Measurements from ENCODE around the gene CHD6.

Gene CHD6

DNA sequence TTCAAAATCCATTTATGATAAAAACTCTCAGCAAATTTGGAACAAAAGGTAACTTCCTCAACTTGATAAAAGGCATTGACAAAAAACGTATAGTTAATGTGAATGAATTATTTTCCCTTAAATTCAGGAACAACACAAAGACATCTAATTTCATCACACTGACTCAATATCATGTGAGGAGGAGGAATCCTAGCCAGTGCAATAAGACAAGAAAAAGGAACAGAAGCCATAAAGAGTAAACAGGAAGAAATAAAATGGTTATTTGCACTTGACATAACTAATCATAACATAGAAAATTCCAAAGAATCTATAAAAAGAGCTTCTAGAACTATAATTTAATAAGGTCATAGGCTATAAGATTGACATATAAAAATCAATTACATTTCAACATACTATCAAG, 31.4 kb downstream of the CHD6 start:
- no peak for DNase-seq

DNA sequence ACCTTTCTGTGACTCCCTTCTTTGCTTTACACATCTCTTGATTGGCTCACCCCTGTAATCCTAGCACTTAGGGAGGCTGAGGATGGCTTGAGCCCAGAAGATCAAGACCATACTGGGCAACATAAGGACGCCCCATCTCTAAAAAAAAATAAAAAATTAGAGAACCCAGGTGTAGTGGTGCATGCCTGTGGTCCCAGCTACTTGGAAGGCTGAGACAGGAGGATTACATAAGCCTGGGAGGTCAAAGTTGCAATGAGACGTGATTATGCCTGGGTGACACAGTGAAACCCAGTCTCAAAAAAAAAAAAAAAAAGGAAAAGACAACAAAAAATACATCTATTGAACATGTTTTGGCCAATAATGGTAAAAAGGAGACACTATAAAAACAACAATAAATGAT, 37.8 kb downstream of the CHD6 start:
- no peak for DNase-seq

DNA sequence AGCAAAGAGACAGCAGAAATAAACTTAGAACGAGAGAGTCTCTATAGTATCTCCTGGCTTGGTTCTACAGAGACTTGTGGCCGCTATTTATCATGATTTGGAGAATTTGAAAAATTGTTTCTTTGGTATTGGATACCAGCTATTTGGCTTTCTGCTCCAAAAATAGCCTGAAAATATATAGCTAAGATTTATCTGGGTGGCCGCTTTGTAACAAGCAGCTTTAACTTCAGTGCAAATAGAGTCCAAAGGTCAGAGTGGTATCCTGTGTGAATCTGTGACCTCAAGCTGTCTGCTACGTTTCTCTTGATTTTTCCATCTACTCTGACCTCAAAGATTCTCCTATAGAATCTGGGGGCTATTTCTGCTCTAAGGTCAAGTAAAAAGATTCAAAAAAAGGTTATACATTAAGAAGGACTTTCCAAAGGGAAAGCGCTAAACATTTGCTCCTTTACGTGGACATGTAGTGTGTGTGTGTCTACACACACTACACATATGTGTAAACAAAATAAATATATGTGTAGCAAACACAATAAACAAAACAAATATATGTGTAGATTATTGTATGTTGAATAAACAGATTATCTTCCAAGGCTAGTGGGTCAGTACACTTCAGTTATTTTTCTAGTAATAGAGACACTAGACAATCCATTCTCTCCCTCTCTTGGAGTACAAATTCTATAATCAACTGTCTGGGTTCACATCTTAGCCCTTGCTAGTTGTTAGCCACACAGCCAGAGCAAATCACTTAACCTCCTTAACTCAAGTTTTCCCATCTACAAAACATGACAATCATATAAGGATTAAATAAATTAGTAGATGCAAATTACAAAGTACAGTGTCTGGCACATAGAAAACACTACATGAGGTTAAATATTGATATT, 40.8 kb downstream of the CHD6 start:
- no peak for DNase-seq

DNA sequence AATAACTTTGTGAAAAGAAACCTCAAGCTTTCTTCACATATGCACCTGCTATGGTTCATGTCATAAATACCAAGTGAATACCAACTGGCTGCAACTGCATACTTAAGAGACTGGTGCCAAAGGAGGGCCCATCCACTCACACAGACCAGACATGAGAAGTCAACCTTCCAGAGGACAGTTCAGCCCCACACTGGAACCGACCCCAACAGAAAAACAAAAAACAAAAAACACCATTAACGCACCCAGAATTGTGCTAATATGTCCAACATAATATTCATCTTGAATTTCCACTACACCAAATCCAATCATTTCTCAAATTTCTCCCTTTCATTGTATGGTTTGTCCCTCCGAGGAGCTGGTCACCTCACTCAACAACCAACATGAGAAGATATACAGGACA, 42.8 kb downstream of the CHD6 start:
- DNase-seq, result no peak

DNA sequence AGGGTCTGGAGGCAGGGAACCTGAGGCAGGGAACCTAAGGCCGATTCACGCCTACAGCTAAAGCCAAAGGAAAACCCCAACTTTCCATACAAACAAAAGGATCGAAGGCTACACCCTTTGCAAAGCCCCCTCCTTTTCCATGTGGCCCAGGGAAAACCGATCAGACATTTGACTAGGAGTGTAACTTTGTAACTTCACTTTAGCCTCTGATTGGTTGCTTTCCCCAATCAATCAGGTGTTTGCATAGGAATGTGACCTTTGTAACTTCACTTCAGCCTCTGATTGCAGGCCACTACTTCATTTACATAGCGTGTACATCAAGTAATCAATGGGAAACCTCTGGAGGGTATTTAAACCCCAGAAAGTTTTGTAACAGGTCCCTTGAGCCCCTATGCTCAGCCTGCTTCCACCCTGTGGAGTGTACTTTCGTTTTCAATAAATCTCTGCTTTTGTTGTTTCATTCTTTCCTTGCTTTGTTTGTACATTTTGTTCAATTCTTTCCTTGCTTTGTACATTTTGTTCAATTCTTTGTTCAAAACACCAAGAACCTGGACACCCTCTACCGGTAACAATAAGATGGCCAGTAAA, 43.3 kb downstream of the CHD6 start:
- DNase-seq, result no peak

DNA sequence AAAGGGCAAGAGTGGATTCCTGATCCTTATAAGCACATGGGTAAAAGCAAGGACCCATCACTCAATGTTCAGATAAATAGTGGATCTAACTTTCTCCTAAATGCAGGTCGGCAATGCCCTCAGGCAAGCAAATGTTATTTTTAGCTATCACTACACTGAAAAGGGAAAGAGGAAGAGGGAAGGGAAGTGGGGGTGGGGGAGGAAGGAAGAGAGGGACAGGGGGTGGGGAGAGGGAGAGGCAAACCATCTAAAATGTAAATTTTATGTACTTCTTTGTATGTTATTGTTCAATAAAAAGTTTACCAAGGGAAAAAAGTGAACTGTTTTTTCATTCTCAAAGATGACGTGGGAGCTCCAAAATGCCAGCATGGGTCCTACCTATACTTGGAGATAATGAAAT, 44.2 kb downstream of the CHD6 start:
- DNase-seq, result no peak

DNA sequence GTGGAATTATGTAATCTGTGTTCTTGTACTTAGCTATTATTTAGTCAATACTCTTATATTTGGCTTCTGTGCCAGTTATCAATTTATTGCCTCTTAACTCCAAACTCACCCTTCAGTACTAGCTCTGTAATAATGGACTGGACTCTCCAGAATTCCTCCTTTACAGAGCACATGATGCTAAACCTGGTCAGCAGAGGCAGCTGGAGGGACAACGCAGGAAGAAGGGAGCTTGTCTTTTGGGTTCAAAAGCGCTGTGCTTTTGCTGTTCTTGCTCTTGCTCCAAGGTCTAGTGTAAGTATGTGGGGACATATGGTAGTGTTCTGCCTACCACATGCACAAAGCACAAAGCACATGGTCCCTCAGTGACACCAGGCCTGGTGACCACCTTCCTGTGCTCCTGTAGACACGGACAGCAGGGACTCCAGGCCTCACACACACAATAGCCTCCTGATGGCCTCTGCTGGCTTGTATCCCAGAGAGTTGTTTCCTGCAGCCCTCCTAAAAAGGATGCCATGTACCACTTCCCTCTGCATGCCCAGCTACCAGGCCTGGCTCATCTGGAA, 46.1 kb downstream of the CHD6 start:
- DNase-seq, result no peak

DNA sequence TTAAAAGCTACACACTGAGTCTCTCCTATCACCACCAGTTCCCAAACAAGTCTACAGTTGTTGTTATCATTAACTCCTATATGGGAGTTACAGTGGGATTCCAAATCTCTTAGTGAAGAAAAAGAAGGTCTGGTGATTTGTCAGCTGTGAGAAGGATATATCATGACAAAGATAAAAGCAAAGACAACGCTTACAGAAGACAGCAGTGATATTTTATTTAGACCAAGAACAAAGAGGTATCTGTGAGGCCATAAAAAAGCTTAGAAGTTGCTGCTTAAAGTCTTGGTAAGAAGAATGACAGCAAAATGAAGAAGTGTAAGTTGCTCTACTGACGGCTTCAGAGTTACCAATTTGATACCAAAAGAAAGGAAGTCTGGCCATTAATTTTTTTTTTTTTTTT, 47.2 kb downstream of the CHD6 start:
- no peak for DNase-seq

DNA sequence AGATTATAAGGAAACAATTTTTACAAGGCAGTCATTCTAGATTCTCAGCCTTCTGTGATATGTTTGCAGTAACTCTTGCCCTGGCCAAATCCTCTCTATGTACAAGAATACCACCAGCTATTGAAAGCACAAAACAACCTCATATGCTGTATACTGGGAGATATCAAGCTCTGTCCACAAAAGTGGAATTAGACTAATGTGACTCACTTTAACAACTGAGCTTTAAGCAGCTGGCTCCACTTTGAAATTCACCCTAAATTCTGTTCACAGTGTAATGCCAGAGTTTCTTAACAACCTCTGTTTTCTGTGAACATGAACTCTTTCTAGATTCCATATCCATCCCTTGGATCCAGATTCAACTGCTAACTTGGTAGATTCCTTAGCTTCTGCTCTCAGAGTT, 47.6 kb downstream of the CHD6 start:
- no peak for DNase-seq

DNA sequence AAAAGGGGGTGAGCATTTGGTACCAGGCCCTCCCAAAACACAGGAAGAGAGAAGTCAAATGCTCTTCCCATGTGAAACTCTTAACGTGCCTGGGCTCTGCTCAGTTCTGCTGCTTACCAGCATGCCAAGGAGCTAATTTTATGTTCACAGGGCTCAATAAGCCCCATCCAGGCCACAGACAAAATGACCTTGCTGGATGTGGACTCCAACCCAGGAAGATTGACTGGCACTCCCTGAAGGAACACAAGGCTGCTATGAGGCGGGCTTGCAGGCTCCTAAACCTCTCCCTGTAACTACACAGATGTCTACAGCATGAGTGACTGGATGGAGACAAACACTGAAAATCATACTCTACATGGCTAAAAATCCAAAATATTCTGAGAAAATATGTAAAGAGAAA, 50.6 kb downstream of the CHD6 start:
- DNase-seq, result no peak

DNA sequence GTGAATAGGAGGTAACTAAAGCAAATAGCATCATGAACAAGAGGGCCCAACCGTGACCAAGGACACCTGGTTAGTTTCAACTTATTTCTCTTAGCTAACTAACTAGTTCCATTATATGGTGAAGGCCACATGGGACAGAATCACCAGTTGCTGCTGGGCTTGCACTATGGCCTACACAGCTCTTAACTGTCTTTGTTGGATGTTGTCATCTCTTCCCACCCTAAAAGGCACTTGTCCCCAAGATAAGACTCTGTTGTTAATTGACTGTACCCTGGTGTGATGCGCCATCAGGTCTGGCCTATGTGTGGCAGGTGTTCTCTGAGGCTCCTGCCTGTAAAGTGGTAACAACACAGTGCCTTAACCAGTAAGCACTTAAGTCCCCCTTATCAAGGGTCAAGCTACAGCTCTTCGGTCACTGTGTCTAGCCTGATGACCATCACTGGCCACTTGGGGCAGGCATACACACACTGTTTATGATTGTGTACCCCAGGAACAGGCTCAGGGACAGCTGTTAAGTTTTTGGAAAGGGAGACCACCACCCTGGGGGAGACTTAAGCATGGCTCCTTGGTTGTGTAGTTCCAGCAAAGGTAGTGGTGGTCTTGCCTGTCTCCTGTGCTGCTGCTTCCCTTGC, 51.2 kb downstream of the CHD6 start:
- no peak for DNase-seq

DNA sequence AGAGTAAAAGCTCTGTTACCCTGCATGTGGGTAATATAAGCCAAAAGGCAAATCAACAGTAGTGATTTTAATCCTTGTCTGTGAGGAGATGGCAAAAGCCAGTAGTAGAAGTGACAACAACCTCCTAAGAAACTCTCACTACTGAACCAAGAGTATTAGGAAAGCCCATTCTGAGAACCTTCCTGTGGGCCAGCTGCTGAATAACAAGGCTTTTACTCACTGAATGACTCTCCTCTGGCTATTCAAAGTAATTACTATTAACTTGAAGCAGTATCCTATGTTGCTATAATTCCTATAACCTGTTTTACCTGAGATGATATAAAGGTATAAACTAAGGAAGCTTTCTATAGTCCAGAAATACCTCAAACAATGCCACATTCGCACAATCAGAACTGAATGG, 55.1 kb downstream of the CHD6 start:
- DNase-seq, result no peak

DNA sequence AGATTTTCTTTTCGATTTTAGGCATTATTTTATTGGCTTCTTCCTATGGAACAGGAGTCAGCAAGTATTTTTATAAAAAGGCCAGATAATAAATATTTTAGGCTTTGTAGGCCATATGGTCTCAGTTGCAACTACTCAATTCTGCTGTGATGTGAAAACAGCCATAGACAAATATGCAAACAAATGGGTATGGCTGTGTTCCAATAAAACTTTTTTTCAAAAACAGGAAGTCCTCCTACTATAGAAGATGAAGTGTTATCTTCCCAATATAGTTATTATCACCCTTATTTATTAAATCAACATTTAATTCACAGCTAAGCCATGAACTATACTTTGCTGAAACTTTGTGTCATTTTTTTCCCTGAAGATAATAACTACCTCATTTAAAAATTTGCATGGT, 57.2 kb downstream of the CHD6 start:
- no peak for DNase-seq

DNA sequence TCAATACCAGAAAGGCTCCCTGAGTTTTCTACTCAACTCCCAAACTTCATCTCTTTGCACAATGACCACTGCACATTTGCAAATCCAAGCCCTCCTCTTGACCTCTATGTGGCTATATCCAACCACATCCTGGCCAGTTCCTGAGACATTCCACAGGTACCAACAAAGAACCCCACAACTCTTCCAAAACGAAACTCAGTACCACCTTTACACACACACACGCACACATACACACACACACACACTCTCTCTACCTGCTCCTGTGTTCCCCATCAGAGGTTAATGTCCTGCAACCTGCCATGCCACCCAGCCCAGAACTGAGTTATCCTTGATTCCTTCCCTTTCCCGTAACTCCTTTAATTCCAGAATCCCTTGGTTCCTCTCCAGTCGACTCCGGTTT, 58.5 kb downstream of the CHD6 start:
- no peak for DNase-seq

DNA sequence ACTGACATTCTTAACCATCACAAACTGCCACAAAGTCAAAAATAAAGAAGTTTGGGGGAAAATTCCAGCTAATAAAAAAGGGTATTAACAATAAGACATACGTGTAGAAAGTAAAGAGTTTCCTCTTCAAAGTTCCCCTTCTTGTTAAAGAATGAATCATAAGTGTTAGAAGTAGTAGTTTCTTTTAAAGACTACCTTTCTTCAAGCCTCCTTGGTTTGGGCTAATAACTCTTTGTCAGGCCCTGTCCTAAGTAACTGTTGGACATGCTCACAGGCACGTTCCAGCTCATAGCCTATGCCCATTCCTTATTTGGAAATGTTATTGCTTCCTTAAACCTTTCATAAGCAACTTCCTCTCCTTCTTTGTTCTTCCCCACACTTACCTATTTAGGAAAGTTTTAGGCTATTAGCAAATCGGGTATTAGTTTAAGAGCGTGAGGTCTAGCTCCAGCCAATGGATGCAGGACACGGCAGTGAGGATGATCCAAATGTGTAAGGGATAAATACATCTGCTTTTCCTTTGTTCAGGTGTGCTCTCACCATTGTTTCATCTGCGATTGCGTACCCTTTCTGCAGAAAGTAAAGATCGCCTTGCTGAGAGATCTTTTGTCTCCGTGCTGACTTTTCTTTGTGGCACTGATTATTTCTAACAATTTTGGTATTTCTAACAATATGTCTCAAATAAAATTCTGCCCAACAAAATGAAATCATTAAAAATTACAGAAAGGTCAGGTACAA, 64.9 kb downstream of the CHD6 start:
- no peak for DNase-seq

DNA sequence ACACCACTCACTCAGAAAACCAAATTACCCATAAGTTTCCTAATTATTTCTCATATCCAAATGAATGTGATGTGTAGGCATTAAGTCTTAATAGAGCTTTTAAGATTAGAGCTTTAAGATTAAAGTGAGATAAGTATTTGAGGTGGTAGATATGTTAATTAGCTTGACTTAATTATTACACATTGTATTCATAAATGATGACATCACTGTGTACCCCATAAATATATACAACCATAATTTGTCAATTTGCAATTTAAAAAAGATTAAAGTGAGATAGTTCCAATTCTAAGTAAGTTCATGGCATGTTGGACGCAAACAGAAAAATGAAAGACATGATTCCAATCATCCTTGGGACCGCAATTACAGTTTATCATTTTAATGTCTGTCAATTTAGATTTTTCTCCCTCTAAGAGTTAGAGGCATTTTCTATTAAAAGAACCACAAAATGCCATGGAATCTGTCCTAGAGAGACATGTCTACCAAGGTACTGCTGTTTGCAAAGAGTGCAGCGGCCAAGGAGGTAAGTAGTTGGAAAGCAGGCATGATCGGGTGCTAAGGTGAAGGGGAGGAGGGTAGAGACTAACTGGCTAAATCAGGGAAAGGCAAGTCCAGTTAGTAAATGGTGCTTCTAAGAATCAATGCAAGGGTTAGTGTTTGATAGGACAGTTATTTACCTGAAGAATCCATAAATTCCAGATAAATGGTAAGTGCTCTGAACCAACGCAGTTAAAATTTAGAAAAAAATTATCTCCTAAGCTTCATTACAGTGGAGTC, 65.7 kb downstream of the CHD6 start:
- DNase-seq, result no peak

DNA sequence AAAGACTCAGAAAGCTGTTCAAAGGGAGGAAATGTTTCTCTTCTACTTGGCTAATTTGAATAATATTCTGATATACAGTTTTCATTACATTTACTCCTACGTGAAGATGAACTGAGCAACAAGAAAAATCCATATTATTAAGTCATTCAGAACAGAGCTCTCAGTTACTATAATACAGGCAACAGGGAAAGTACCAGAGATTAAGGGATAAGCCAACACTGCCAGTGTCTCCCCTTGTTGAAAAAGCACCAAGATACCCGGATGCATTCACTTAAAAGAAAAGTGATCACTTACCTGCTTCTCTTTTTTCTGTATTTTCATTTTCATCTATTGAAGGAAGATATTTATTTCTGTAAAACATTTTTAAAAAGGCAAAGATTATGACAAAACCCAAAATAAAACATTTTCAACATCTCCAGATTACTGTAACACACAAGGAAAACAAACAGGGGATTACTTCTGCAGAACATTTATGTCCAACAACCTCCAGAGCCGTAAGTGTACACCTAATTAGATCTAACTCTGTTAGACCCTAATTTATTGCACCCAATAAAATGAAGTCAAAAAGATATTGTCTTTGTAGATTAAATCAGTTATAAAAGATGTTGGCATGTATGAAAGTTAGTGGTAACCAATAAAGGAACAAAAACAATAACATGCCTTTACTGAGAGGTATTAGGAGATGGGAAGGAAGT, 67.0 kb downstream of the CHD6 start:
- no peak for DNase-seq

DNA sequence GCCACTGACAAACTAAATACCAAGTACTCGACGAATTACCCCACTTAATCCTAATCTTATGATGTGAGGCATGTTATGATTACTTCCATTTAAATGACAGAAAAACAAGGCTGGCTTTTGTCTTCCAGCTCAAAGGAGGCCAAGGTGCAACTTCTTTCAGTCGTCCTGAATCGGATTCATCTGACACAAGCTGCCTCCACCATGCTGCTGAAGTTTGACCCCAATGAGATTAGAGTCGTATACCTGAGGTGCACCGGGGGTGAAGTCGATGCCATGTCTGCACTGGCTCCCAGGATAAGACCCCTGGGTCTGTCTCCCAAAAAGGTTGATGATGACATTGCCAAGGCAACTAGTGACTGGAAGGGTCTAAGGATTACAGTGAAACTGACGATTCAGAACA, 71.0 kb downstream of the CHD6 start:
- DNase-seq, result no peak

DNA sequence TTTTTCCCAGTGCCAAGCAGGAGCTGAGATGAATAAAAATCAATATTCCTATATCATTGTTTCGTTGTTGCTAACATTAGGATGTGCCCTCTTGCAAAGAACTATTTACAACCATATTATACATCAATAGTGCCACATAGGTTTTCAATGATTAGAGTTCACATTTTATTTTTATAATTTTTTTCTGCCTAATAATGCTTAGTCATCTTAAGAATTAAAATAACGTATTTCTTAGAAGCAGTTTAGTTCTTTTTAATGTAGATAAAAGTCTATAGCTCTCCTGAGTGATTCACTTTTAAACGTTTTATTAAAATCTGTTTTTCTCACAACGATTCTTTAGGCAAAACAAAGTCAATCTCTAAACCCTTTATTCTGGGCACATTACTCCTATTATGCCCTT, 71.6 kb downstream of the CHD6 start:
- no peak for DNase-seq

DNA sequence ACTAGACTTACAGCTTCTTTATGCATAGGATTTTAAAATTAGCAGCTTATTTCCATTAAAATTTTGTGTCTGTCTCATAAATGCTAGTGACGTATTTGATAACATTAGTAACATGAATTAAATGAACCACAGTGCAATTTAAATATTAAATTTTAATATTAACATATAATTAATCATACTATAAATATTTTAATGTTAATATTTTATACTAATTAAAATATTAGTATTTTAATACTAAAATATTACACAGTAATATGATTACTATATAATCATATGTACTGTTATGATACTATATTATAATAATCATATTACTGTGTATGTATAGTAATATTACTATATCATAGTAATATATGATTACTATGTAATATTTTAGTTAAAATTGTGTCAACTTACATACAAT, 73.7 kb downstream of the CHD6 start:
- DNase-seq, result no peak

DNA sequence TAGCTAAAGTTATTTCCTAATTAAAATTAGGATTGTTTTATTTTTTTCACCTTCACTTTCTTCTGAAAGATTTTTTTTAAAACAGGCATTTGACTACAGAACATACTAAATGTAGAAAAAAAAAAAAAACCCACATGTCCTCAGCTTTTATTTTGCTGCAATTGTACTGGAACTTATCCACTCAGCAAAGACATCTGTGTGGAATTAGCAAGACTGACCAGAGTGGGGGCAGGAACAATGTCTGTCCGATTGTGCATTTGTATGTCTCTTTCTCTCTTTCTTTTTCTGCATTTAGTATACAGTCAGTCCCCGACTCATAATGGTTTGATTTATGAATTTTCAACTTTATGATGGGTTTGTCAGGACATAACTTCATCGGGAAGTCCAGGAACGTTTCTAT, 77.3 kb downstream of the CHD6 start:
- DNase-seq, result no peak

DNA sequence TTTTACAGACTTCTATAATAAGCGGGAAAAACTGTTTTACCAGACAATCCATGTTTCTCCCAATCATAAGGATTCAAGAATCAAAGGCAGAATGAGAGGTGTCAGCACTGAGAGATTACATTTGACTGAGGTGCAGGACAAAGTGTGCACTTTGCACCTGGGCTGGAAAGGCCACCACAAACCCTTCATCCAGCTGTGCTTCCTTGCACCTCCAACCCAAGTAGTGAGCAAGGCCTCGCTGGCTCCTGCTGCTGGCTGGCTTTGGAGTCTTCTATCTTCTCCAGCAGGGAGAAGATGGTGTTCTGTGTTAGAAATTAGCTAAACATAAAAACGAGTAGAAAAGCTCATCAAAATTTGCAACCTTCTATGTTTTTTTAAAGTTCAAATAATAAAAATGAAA, 77.7 kb downstream of the CHD6 start:
- DNase-seq, result no peak

Data from CD4-positive, alpha-beta T cell treated with Interferon alpha-2 for 1 hour (primary cell).